ENCODE results near the gene CEBPB. TPM values are rescaled to one million over a fixed set of nuclear protein-coding genes. Genes with fewer than 3 reads are reported as not detected.

CEBPB gene
- polyA plus RNA-seq, 1 donor (not counting 4 experiments of a cell fraction or from before 2014, with no cell fraction given) = 15.8 TPM

- Histone ChIP-seq H3K27me3 (ENCODE audit: control insufficient read depth, extremely low read depth, insufficient read depth, low read length) (no peaks in the 10 kb centered on the region), H3K4me3 (ENCODE audit: control insufficient read depth in 2 of 3, extremely low read depth in 1 of 3, insufficient read depth in 2 of 3, low read depth in 1 of 3, low read length in 3 of 3) (no peak overlapping the region), H3K4me2 (ENCODE audit: control insufficient read depth, extremely low read depth, insufficient read depth, low read depth, low read length) (no peak overlapping the region), H3K9me3 (ENCODE audit: control insufficient read depth, low read depth, low read length) (no peaks in the 10 kb centered on the region), H3K36me3 (ENCODE audit: control insufficient read depth in 2 of 2, extremely low read depth in 1 of 2, insufficient read depth in 2 of 2, low read length in 2 of 2) (no peaks in the 10 kb centered on the region), H3K9me1 (ENCODE audit: control insufficient read depth, extremely low read depth, insufficient read depth, low read length) (no peaks in the 10 kb centered on the region), H4K20me1 (ENCODE audit: control insufficient read depth, extremely low read depth, insufficient read depth, low read length) (no peaks in the 10 kb centered on the region), H3K79me2 (ENCODE audit: control insufficient read depth, insufficient read depth, low read length) (peaks cover 5% of the 10 kb centered on the region), H3K4me1 (ENCODE audit: control insufficient read depth, extremely low read depth, insufficient read depth, low read length) (peaks cover 4% of the 10 kb centered on the region), H3K27ac (ENCODE audit: control insufficient read depth, insufficient read depth, low read length) (no peak overlapping the region), H3K9ac (ENCODE audit: control insufficient read depth, extremely low read depth, insufficient read depth, low read length) (no peak overlapping the region), H2AFZ (ENCODE audit: control insufficient read depth, low read length) (no peak overlapping the region)
- TF ChIP-seq, protein P1, sequence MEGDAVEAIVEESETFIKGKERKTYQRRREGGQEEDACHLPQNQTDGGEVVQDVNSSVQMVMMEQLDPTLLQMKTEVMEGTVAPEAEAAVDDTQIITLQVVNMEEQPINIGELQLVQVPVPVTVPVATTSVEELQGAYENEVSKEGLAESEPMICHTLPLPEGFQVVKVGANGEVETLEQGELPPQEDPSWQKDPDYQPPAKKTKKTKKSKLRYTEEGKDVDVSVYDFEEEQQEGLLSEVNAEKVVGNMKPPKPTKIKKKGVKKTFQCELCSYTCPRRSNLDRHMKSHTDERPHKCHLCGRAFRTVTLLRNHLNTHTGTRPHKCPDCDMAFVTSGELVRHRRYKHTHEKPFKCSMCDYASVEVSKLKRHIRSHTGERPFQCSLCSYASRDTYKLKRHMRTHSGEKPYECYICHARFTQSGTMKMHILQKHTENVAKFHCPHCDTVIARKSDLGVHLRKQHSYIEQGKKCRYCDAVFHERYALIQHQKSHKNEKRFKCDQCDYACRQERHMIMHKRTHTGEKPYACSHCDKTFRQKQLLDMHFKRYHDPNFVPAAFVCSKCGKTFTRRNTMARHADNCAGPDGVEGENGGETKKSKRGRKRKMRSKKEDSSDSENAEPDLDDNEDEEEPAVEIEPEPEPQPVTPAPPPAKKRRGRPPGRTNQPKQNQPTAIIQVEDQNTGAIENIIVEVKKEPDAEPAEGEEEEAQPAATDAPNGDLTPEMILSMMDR (optimal IDR thresholded peaks at IDR 0.05 in 1 of 3, IDR thresholded peaks at IDR 0.05 in 1 of 3, conservative IDR thresholded peaks at IDR 0.05 in 1 of 3; ENCODE audit: extremely low read depth in 1 of 3, insufficient read depth in 2 of 3, low read length in 3 of 3) = no peak
- no peak for TF ChIP-seq EZH2 (IDR thresholded peaks at IDR 0.05; ENCODE audit: low read length)
- DNase-seq (ENCODE audit: low read depth, low spot score) = no peak
- no peak for FAIRE-seq
- dilution Hi-C loops (cut with MboI; ENCODE audit: extremely low pct_ligation_motif_present, low sequenced_read_pairs) = no loop called here
These were observed 3.6 kb upstream of the CEBPB start for GRCh38 chr20:50186987-50187402.

DNA sequence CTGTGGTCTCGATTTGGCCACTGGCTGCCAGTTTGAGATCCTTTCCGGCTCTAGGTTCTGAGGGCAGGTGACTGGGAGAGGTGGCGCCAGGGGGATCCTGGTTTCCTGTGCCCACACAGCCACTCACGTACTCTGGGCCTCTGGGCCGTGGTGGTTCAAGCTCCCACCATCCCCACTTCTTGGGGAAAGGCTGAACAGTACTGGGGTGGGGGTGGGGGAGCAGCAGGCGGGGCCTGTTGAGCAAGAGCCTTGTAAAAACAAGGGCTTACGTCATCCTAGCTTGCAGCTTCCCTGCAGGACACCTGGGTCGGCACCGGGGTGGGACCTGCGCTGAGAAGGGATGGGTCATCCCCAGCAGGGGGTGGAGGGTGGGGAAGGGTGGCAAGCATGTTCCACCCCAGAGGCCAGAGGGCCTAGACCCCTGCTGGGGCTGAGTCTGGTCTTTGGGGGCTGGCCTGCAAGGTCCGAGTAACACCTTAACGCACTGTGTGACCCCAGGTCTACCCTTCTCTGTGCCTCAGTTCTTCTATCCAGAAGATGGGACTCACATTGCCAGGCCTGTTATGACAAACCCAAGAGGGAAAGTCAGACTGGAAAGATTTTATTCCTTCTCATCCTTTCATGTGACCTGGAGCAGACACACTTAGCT lies 3.1 kb upstream of the CEBPB start:
- H3K79me2 ChIP-seq (ENCODE audit: control insufficient read depth, insufficient read depth, low read length) = peaks cover 9% of the 10 kb centered on the region
- no peak for FAIRE-seq
- H3K9me1 ChIP-seq (ENCODE audit: control insufficient read depth, extremely low read depth, insufficient read depth, low read length) = no peaks in the 10 kb centered on the region
- H3K9me3 ChIP-seq (ENCODE audit: control insufficient read depth, low read depth, low read length) = no peaks in the 10 kb centered on the region
- no peak overlapping the region for H3K9ac ChIP-seq (ENCODE audit: control insufficient read depth, extremely low read depth, insufficient read depth, low read length)
- no peak overlapping the region for H3K4me2 ChIP-seq (ENCODE audit: control insufficient read depth, extremely low read depth, insufficient read depth, low read depth, low read length)
- no peak for DNase-seq (ENCODE audit: low read depth, low spot score)
- no peak overlapping the region for H3K4me3 ChIP-seq (ENCODE audit: control insufficient read depth in 2 of 3, extremely low read depth in 1 of 3, insufficient read depth in 2 of 3, low read depth in 1 of 3, low read length in 3 of 3)
- TF ChIP-seq, protein P1 (optimal IDR thresholded peaks at IDR 0.05 in 1 of 3, IDR thresholded peaks at IDR 0.05 in 1 of 3, conservative IDR thresholded peaks at IDR 0.05 in 1 of 3; ENCODE audit: extremely low read depth in 1 of 3, insufficient read depth in 2 of 3, low read length in 3 of 3) = no peak
- no peak for TF ChIP-seq EZH2 (IDR thresholded peaks at IDR 0.05; ENCODE audit: low read length)
- H3K36me3 ChIP-seq (ENCODE audit: control insufficient read depth in 2 of 2, extremely low read depth in 1 of 2, insufficient read depth in 2 of 2, low read length in 2 of 2) = no peaks in the 10 kb centered on the region
- no peaks in the 10 kb centered on the region for H3K27me3 ChIP-seq (ENCODE audit: control insufficient read depth, extremely low read depth, insufficient read depth, low read length)
- dilution Hi-C loops (cut with MboI; ENCODE audit: extremely low pct_ligation_motif_present, low sequenced_read_pairs) = no loop called here
- peaks cover 4% of the 10 kb centered on the region for H3K4me1 ChIP-seq (ENCODE audit: control insufficient read depth, extremely low read depth, insufficient read depth, low read length)
- H3K27ac ChIP-seq (ENCODE audit: control insufficient read depth, insufficient read depth, low read length) = no peak overlapping the region
- peaks cover under 1% of the 10 kb centered on the region for H4K20me1 ChIP-seq (ENCODE audit: control insufficient read depth, extremely low read depth, insufficient read depth, low read length)
- H2AFZ ChIP-seq (ENCODE audit: control insufficient read depth, low read length) = no peak overlapping the region
